ENCODE data around the gene CIT. TPM values are rescaled to one million over a fixed set of nuclear protein-coding genes. Genes with fewer than 3 reads are reported as not detected.

The CIT gene
- total and polyA plus RNA-seq, 9 of the 15 experiments (the other 6 are each of a cell fraction or from before 2014, with no cell fraction given), result 1.1 to 46.7 (median 21.3) TPM

DNA sequence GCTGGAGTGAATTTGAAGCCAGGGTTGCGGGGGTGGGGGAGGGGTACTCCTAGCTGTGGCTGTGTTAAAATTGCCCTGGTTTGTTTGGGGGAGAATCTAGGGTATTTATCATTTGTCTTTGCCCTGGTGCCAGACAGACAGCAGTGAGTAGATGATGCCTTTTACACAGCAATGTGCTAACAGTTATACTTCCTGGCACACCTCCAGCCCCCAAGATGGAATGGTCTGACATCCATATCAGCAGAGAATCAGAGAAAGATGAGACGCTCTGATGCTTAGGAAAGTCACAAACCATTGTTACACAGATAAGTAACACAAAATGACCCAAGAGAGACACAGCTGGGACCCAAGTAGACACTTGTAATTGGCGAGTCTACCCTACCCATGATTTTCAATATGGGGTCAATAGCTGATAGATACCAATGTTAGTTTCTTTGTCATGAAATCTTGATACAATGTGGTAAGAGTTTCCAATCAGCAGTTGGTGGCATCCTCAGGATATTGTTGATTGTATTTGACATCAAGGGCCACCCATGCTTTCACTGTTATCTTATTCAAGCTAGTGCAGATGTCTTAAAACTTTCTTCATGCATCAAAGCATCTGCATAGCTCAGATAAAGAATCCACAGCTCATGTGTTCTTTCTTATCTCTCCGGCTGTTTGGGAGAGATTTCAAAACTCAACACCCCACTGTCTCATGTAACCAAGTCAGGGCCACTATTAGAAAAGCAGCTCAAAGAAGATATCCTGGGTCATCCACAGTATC lies 211.8 kb downstream of the CIT start (continued):
- peak; percentile 99 for TF ChIP-seq ARNT (IDR thresholded peaks at IDR 0.05)
- TF ChIP-seq CREB1 (IDR thresholded peaks at IDR 0.05), result peak; percentile 82
- TF ChIP-seq CREB1 (CRISPR knock-in tag; IDR thresholded peaks at IDR 0.05), result no peak
- TF ChIP-seq GTF2E2 (tag; IDR thresholded peaks at IDR 0.05), result no peak
- TF ChIP-seq, protein P1, sequence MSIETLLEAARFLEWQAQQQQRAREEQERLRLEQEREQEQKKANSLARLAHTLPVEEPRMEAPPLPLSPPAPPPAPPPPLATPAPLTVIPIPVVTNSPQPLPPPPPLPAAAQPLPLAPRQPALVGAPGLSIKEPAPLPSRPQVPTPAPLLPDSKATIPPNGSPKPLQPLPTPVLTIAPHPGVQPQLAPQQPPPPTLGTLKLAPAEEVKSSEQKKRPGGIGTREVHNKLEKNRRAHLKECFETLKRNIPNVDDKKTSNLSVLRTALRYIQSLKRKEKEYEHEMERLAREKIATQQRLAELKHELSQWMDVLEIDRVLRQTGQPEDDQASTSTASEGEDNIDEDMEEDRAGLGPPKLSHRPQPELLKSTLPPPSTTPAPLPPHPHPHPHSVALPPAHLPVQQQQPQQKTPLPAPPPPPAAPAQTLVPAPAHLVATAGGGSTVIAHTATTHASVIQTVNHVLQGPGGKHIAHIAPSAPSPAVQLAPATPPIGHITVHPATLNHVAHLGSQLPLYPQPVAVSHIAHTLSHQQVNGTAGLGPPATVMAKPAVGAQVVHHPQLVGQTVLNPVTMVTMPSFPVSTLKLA (conservative IDR thresholded peaks at IDR 0.05), result peak; percentile 90 to 93
- peak; percentile 92 for TF ChIP-seq NEUROD1 (IDR thresholded peaks at IDR 0.05; ENCODE audit: borderline replicate concordance, low read depth, low read length, partially characterized antibody)
- TF ChIP-seq ZBED1 (IDR thresholded peaks at IDR 0.05), result peak; percentile 97
- TF ChIP-seq ZNF644 (tag; IDR thresholded peaks at IDR 0.05; ENCODE audit: low read depth), result peak; percentile 99

GRCh38 chr12:119664642-119665041 lies 212.5 kb downstream of the CIT start:
- POLR2A ChIA-PET, result interaction anchor here (0.6 to 1.4 kb wide), 4 partner anchors 11 to 195 kb away, joined by 3 to 10 read pairs (median 4); no protein-coding TSS in a partner anchor
- Histone ChIP-seq H3K9ac (ENCODE audit: insufficient read depth in 1 of 2, low read depth in 2 of 2, low read length in 2 of 2) (no peak overlapping the region), H3K4me1 (replicated peaks in 1 of 2; ENCODE audit: control insufficient read depth in 2 of 2, insufficient read depth in 2 of 2, low read length in 2 of 2) (peaks cover 21 to 55% of the 10 kb centered on the region in 2 experiments; a peak in 4 of 5 replicates), H3K27ac (ENCODE audit: extremely low read depth, low read depth, low read length) (peak overlapping the region; percentile 14; the same call in 1 of the 3 replicates), H2AFZ (ENCODE audit: low read depth, low read length) (no peak overlapping the region), H4K20me1 (replicated peaks; ENCODE audit: control insufficient read depth, insufficient read depth, low read length) (no peaks in the 10 kb centered on the region), H3K4me2 (ENCODE audit: insufficient read depth, low read length) (peak overlapping the region; percentile 73; the same call in 1 of the 2 replicates), H3K9me3 (replicated peaks; ENCODE audit: control insufficient read depth, insufficient read depth, low read depth, low read length) (no peaks in the 10 kb centered on the region), H3K36me3 (ENCODE audit: control insufficient read depth, insufficient read depth, low read length) (peaks cover 2% of the 10 kb centered on the region; the same call in 2 of the 3 replicates), H3K79me2 (ENCODE audit: control insufficient read depth, insufficient read depth, low read length) (peaks cover 18% of the 10 kb centered on the region), H3K9me1 (ENCODE audit: control insufficient read depth, insufficient read depth, low read length) (no peaks in the 10 kb centered on the region), H3K4me3 (no peak overlapping the region), H3K27me3 (ENCODE audit: control insufficient read depth in 2 of 2, insufficient read depth in 2 of 2, low read length in 2 of 2) (no peaks in the 10 kb centered on the region)
- 71% methylated on average over 1 of the region's 1 CpG for WGBS (ENCODE audit: insufficient coverage, low coverage, missing lambda C conversion rate)
- FAIRE-seq (no peak), ATAC-seq (no peak), DNase-seq (ENCODE audit: extremely low read depth in 1 of 4, low spot score in 3 of 4) (no peak)
- no TSS peak for BruUV-seq (replicated peaks)
- in situ Hi-C loops (cut with MboI) (no loop called here), intact Hi-C loops (cut with micrococcal nuclease) (loop anchor here (10.0 kb wide), 1 partner anchor 240 kb away; no protein-coding TSS in a partner anchor)
- CTCF ChIA-PET (ENCODE audit: low intra/inter-chr PET ratio), result no interaction called here
- TF ChIP-seq, protein P2, sequence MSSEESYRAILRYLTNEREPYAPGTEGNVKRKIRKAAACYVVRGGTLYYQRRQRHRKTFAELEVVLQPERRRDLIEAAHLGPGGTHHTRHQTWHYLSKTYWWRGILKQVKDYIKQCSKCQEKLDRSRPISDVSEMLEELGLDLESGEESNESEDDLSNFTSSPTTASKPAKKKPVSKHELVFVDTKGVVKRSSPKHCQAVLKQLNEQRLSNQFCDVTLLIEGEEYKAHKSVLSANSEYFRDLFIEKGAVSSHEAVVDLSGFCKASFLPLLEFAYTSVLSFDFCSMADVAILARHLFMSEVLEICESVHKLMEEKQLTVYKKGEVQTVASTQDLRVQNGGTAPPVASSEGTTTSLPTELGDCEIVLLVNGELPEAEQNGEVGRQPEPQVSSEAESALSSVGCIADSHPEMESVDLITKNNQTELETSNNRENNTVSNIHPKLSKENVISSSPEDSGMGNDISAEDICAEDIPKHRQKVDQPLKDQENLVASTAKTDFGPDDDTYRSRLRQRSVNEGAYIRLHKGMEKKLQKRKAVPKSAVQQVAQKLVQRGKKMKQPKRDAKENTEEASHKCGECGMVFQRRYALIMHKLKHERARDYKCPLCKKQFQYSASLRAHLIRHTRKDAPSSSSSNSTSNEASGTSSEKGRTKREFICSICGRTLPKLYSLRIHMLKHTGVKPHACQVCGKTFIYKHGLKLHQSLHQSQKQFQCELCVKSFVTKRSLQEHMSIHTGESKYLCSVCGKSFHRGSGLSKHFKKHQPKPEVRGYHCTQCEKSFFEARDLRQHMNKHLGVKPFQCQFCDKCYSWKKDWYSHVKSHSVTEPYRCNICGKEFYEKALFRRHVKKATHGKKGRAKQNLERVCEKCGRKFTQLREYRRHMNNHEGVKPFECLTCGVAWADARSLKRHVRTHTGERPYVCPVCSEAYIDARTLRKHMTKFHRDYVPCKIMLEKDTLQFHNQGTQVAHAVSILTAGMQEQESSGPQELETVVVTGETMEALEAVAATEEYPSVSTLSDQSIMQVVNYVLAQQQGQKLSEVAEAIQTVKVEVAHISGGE (CRISPR knock-in tag; IDR thresholded peaks at IDR 0.05), result no peak
- TF ChIP-seq NRF1 (conservative IDR thresholded peaks at IDR 0.05 in 1 of 2, IDR thresholded peaks at IDR 0.05 in 1 of 2) (no peak), MAFF (IDR thresholded peaks at IDR 0.05; ENCODE audit: low read length) (no peak), ZNF584 (CRISPR knock-in tag; IDR thresholded peaks at IDR 0.05; ENCODE audit: low read depth) (no peak), MEF2A (IDR thresholded peaks at IDR 0.05; ENCODE audit: control insufficient read depth, low read depth, low read length) (no peak), SP1 (CRISPR knock-in tag; IDR thresholded peaks at IDR 0.05) (no peak)
- TF ChIP-seq, protein P3, sequence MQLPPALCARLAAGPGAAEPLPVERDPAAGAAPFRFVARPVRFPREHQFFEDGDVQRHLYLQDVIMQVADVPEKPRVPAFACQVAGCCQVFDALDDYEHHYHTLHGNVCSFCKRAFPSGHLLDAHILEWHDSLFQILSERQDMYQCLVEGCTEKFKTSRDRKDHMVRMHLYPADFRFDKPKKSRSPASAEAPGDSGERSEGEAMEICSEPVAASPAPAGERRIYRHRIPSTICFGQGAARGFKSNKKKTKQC (CRISPR knock-in tag; IDR thresholded peaks at IDR 0.05), result no peak

Data from K562 (cell line).